ENCODE data around the gene LSAMP. TPM values are rescaled to one million over a fixed set of nuclear protein-coding genes. Genes with fewer than 3 reads are reported as not detected.

The LSAMP gene
- polyA plus RNA-seq, 1 donor, result 7.6 TPM

GRCh38 chr3:116179091-116179490 lies 266.2 kb downstream of the LSAMP start:
- WGBS (ENCODE audit: insufficient coverage, low lambda C conversion rate), result no CpG with 5 or more reads among the region's 1 CpG
- no peak overlapping the region for H3K27ac ChIP-seq (ENCODE audit: low read length)
- H3K4me3 ChIP-seq (ENCODE audit: low read length), result no peak overlapping the region

GRCh38 chr3:116176974-116177555 lies 268.2 kb downstream of the LSAMP start:
- no peaks in the 10 kb centered on the region for H3K9me3 ChIP-seq (ENCODE audit: control insufficient read depth, low read depth, low read length)
- H3K27me3 ChIP-seq (ENCODE audit: control insufficient read depth, insufficient read depth, low read length), result no peaks in the 10 kb centered on the region
- no peak overlapping the region for H3K4me3 ChIP-seq (ENCODE audit: low read length)
- no peaks in the 10 kb centered on the region for H3K36me3 ChIP-seq (ENCODE audit: control insufficient read depth, insufficient read depth, low read length)
- no peak for DNase-seq
- no peak overlapping the region for H3K27ac ChIP-seq (ENCODE audit: low read length)
- no CpG with 5 or more reads among the region's 1 CpG for WGBS (ENCODE audit: insufficient coverage, low lambda C conversion rate)
- H3K4me1 ChIP-seq (ENCODE audit: control insufficient read depth, insufficient read depth, low read length), result no peaks in the 10 kb centered on the region

More at GRCh38 chr3:116179091-116179490, 266.2 kb downstream of the LSAMP start:
- DNase-seq, result no peak
- no peaks in the 10 kb centered on the region for H3K4me1 ChIP-seq (ENCODE audit: control insufficient read depth, insufficient read depth, low read length)
- no peaks in the 10 kb centered on the region for H3K9me3 ChIP-seq (ENCODE audit: control insufficient read depth, low read depth, low read length)
- H3K27me3 ChIP-seq (ENCODE audit: control insufficient read depth, insufficient read depth, low read length), result no peaks in the 10 kb centered on the region
- no peaks in the 10 kb centered on the region for H3K36me3 ChIP-seq (ENCODE audit: control insufficient read depth, insufficient read depth, low read length)

- H3K27ac ChIP-seq (ENCODE audit: low read length), result no peak overlapping the region
- DNase-seq, result no peak
- no peaks in the 10 kb centered on the region for H3K9me3 ChIP-seq (ENCODE audit: control insufficient read depth, low read depth, low read length)
- H3K27me3 ChIP-seq (ENCODE audit: control insufficient read depth, insufficient read depth, low read length), result no peaks in the 10 kb centered on the region
- no peaks in the 10 kb centered on the region for H3K36me3 ChIP-seq (ENCODE audit: control insufficient read depth, insufficient read depth, low read length)
- H3K4me3 ChIP-seq (ENCODE audit: low read length), result no peak overlapping the region
- H3K4me1 ChIP-seq (ENCODE audit: control insufficient read depth, insufficient read depth, low read length), result no peaks in the 10 kb centered on the region
These were observed 279.2 kb downstream of the LSAMP start for GRCh38 chr3:116166121-116166520.

- H3K4me3 ChIP-seq (ENCODE audit: low read length), result no peak overlapping the region
- H3K9me3 ChIP-seq (ENCODE audit: control insufficient read depth, low read depth, low read length), result no peaks in the 10 kb centered on the region
- H3K4me1 ChIP-seq (ENCODE audit: control insufficient read depth, insufficient read depth, low read length), result no peaks in the 10 kb centered on the region
- H3K36me3 ChIP-seq (ENCODE audit: control insufficient read depth, insufficient read depth, low read length), result no peaks in the 10 kb centered on the region
- no peaks in the 10 kb centered on the region for H3K27me3 ChIP-seq (ENCODE audit: control insufficient read depth, insufficient read depth, low read length)
- no peak for DNase-seq
- no peak overlapping the region for H3K27ac ChIP-seq (ENCODE audit: low read length)
These were observed 279.6 kb downstream of the LSAMP start for GRCh38 chr3:116165641-116166040.

GRCh38 chr3:116165135-116165534 lies 280.2 kb downstream of the LSAMP start:
- no peaks in the 10 kb centered on the region for H3K36me3 ChIP-seq (ENCODE audit: control insufficient read depth, insufficient read depth, low read length)
- no peak overlapping the region for H3K27ac ChIP-seq (ENCODE audit: low read length)
- no peaks in the 10 kb centered on the region for H3K9me3 ChIP-seq (ENCODE audit: control insufficient read depth, low read depth, low read length)
- DNase-seq, result no peak
- H3K4me3 ChIP-seq (ENCODE audit: low read length), result no peak overlapping the region
- H3K4me1 ChIP-seq (ENCODE audit: control insufficient read depth, insufficient read depth, low read length), result no peaks in the 10 kb centered on the region
- no peaks in the 10 kb centered on the region for H3K27me3 ChIP-seq (ENCODE audit: control insufficient read depth, insufficient read depth, low read length)
- no CpG with 5 or more reads among the region's 2 CpGs for WGBS (ENCODE audit: insufficient coverage, low lambda C conversion rate)

- no peaks in the 10 kb centered on the region for H3K4me1 ChIP-seq (ENCODE audit: control insufficient read depth, insufficient read depth, low read length)
- H3K4me3 ChIP-seq (ENCODE audit: low read length), result no peak overlapping the region
- no peaks in the 10 kb centered on the region for H3K9me3 ChIP-seq (ENCODE audit: control insufficient read depth, low read depth, low read length)
- 100% methylated on average over 2 of the region's 2 CpGs for WGBS (ENCODE audit: insufficient coverage, low lambda C conversion rate)
- H3K27me3 ChIP-seq (ENCODE audit: control insufficient read depth, insufficient read depth, low read length), result no peaks in the 10 kb centered on the region
- H3K36me3 ChIP-seq (ENCODE audit: control insufficient read depth, insufficient read depth, low read length), result no peaks in the 10 kb centered on the region
- DNase-seq, result no peak
- no peak overlapping the region for H3K27ac ChIP-seq (ENCODE audit: low read length)
These were observed 281.2 kb downstream of the LSAMP start for GRCh38 chr3:116164039-116164438.

- H3K4me3 ChIP-seq (ENCODE audit: low read length), result no peak overlapping the region
- H3K27me3 ChIP-seq (ENCODE audit: control insufficient read depth, insufficient read depth, low read length), result no peaks in the 10 kb centered on the region
- no peaks in the 10 kb centered on the region for H3K4me1 ChIP-seq (ENCODE audit: control insufficient read depth, insufficient read depth, low read length)
- 100% methylated on average over 1 of the region's 5 CpGs for WGBS (ENCODE audit: insufficient coverage, low lambda C conversion rate)
- no peak for DNase-seq
- H3K9me3 ChIP-seq (ENCODE audit: control insufficient read depth, low read depth, low read length), result no peaks in the 10 kb centered on the region
- no peaks in the 10 kb centered on the region for H3K36me3 ChIP-seq (ENCODE audit: control insufficient read depth, insufficient read depth, low read length)
- H3K27ac ChIP-seq (ENCODE audit: low read length), result no peak overlapping the region
These were observed 283.4 kb downstream of the LSAMP start for GRCh38 chr3:116161575-116162525.

GRCh38 chr3:116160594-116160993 lies 284.7 kb downstream of the LSAMP start:
- no peak overlapping the region for H3K4me3 ChIP-seq (ENCODE audit: low read length)
- H3K4me1 ChIP-seq (ENCODE audit: control insufficient read depth, insufficient read depth, low read length), result no peaks in the 10 kb centered on the region
- no peak for DNase-seq
- no peaks in the 10 kb centered on the region for H3K36me3 ChIP-seq (ENCODE audit: control insufficient read depth, insufficient read depth, low read length)
- no peaks in the 10 kb centered on the region for H3K27me3 ChIP-seq (ENCODE audit: control insufficient read depth, insufficient read depth, low read length)
- H3K27ac ChIP-seq (ENCODE audit: low read length), result no peak overlapping the region
- no peaks in the 10 kb centered on the region for H3K9me3 ChIP-seq (ENCODE audit: control insufficient read depth, low read depth, low read length)
- no CpG with 5 or more reads among the region's 1 CpG for WGBS (ENCODE audit: insufficient coverage, low lambda C conversion rate)

- no peak overlapping the region for H3K27ac ChIP-seq (ENCODE audit: low read length)
- WGBS (ENCODE audit: insufficient coverage, low lambda C conversion rate), result no CpG with 5 or more reads among the region's 1 CpG
- H3K36me3 ChIP-seq (ENCODE audit: control insufficient read depth, insufficient read depth, low read length), result no peaks in the 10 kb centered on the region
- H3K4me3 ChIP-seq (ENCODE audit: low read length), result no peak overlapping the region
- H3K9me3 ChIP-seq (ENCODE audit: control insufficient read depth, low read depth, low read length), result no peaks in the 10 kb centered on the region
- DNase-seq, result peak; percentile 19 to 30
- no peaks in the 10 kb centered on the region for H3K4me1 ChIP-seq (ENCODE audit: control insufficient read depth, insufficient read depth, low read length)
- no peaks in the 10 kb centered on the region for H3K27me3 ChIP-seq (ENCODE audit: control insufficient read depth, insufficient read depth, low read length)
These were observed 289.4 kb downstream of the LSAMP start for GRCh38 chr3:116155841-116156240.

- Histone ChIP-seq H3K27ac (ENCODE audit: low read length) (no peak overlapping the region), H3K9me3 (ENCODE audit: control insufficient read depth, low read depth, low read length) (no peaks in the 10 kb centered on the region), H3K27me3 (ENCODE audit: control insufficient read depth, insufficient read depth, low read length) (no peaks in the 10 kb centered on the region), H3K4me3 (ENCODE audit: low read length) (no peak overlapping the region), H3K36me3 (ENCODE audit: control insufficient read depth, insufficient read depth, low read length) (no peaks in the 10 kb centered on the region), H3K4me1 (ENCODE audit: control insufficient read depth, insufficient read depth, low read length) (no peaks in the 10 kb centered on the region)
- no peak for DNase-seq
- no CpG with 5 or more reads among the region's 2 CpGs for WGBS (ENCODE audit: insufficient coverage, low lambda C conversion rate)
These were observed 290.9 kb downstream of the LSAMP start for GRCh38 chr3:116154389-116154788.

- Histone ChIP-seq H3K27ac (ENCODE audit: low read length) (no peak overlapping the region), H3K4me3 (ENCODE audit: low read length) (no peak overlapping the region), H3K27me3 (ENCODE audit: control insufficient read depth, insufficient read depth, low read length) (no peaks in the 10 kb centered on the region), H3K9me3 (ENCODE audit: control insufficient read depth, low read depth, low read length) (no peaks in the 10 kb centered on the region), H3K4me1 (ENCODE audit: control insufficient read depth, insufficient read depth, low read length) (no peaks in the 10 kb centered on the region), H3K36me3 (ENCODE audit: control insufficient read depth, insufficient read depth, low read length) (no peaks in the 10 kb centered on the region)
- DNase-seq, result no peak
- no CpG with 5 or more reads among the region's 3 CpGs for WGBS (ENCODE audit: insufficient coverage, low lambda C conversion rate)
These were observed 292.1 kb downstream of the LSAMP start for GRCh38 chr3:116153174-116153573.
